Measurements from ENCODE around the gene LSG1.

Gene LSG1

DNA sequence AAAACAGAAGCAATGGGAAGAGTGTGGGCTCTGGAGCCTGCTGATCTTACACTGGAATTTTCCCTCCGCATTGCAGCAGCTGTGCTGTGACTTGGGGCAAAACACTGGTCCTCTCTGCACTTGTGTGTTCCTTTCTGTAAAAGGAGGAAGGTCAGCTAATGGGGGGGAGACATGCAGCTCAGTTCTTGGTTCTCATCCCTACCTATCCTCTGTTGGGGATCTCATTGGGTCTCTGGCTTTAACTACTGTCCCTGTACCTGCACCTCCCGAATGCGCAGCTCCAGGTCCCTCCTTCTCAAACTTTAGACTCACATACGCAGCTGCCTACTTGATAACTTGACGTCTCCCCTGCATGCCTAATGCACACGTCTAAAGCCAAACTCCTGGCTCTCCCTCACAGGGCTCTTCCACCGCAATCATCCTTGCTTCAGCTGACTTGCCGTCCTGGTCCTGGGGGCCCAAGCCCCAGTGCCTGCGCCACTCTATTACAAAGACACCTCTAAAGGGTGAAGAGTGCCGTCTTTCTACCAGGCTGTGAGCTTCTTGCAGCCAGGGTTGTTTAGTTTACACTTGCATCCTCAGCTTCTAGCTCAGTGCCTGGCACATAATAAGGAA, 32.9 kb downstream of the LSG1 start:
- no peak overlapping the region for H3K9ac ChIP-seq (ENCODE audit: low read depth, low read length, poor library complexity, severe bottlenecking)
- no peak overlapping the region for H3K4me3 ChIP-seq (ENCODE audit: low read length, poor library complexity, severe bottlenecking)
- H3K27me3 ChIP-seq (ENCODE audit: insufficient read depth, low read length, poor library complexity, severe bottlenecking): no peaks in the 10 kb centered on the region
- no peaks in the 10 kb centered on the region for H3K9me2 ChIP-seq (replicated peaks; ENCODE audit: low read depth, low read length)
- TF ChIP-seq EZH2phosphoT487 (IDR thresholded peaks at IDR 0.05; ENCODE audit: borderline replicate concordance): no peak
- no peaks in the 10 kb centered on the region for H3K79me2 ChIP-seq (ENCODE audit: insufficient read depth, low read length)
- H3K9me3 ChIP-seq (ENCODE audit: insufficient read depth, low read depth, low read length): no peaks in the 10 kb centered on the region
- no peak overlapping the region for H2AFZ ChIP-seq (ENCODE audit: low read length)
- peaks cover 31% of the 10 kb centered on the region; the same call in 1 of the 2 replicates for H3K36me3 ChIP-seq (ENCODE audit: insufficient read depth, low read length)
- no peaks in the 10 kb centered on the region; the same call in 1 of the 2 replicates for H3F3A ChIP-seq (ENCODE audit: low read depth)
- H3K4me2 ChIP-seq (ENCODE audit: low read depth, low read length, poor library complexity, severe bottlenecking): no peak overlapping the region
- H4K20me1 ChIP-seq (ENCODE audit: insufficient read depth, low read length, poor library complexity, severe bottlenecking): no peaks in the 10 kb centered on the region
- peaks cover 13% of the 10 kb centered on the region for H3K4me1 ChIP-seq (ENCODE audit: insufficient read depth, low read length, poor library complexity, severe bottlenecking)

GRCh38 chr3:194637541-194638400, 34.2 kb downstream of the LSG1 start:
- no peaks in the 10 kb centered on the region for H3K9me3 ChIP-seq (ENCODE audit: insufficient read depth, low read depth, low read length)
- H3K36me3 ChIP-seq (ENCODE audit: insufficient read depth, low read length): peaks cover 19% of the 10 kb centered on the region; the same call in 1 of the 2 replicates
- no peaks in the 10 kb centered on the region for H3K27me3 ChIP-seq (ENCODE audit: insufficient read depth, low read length, poor library complexity, severe bottlenecking)
- H3K4me3 ChIP-seq (ENCODE audit: low read length, poor library complexity, severe bottlenecking): no peak overlapping the region
- peaks cover 1% of the 10 kb centered on the region for H3K79me2 ChIP-seq (ENCODE audit: insufficient read depth, low read length)
- TF ChIP-seq CTCF (conservative IDR thresholded peaks at IDR 0.05; ENCODE audit: low read length): no peak
- no peak for TF ChIP-seq EZH2phosphoT487 (IDR thresholded peaks at IDR 0.05; ENCODE audit: borderline replicate concordance)
- no peaks in the 10 kb centered on the region; the same call in 1 of the 2 replicates for H3F3A ChIP-seq (ENCODE audit: low read depth)
- H3K9me2 ChIP-seq (replicated peaks; ENCODE audit: low read depth, low read length): no peaks in the 10 kb centered on the region
- H2AFZ ChIP-seq (ENCODE audit: low read length): no peak overlapping the region
- peaks cover 18% of the 10 kb centered on the region for H3K4me1 ChIP-seq (ENCODE audit: insufficient read depth, low read length, poor library complexity, severe bottlenecking)
- H3K4me2 ChIP-seq (ENCODE audit: low read depth, low read length, poor library complexity, severe bottlenecking): no peak overlapping the region
- no peak overlapping the region for H3K9ac ChIP-seq (ENCODE audit: low read depth, low read length, poor library complexity, severe bottlenecking)
- H4K20me1 ChIP-seq (ENCODE audit: insufficient read depth, low read length, poor library complexity, severe bottlenecking): no peaks in the 10 kb centered on the region

DNA sequence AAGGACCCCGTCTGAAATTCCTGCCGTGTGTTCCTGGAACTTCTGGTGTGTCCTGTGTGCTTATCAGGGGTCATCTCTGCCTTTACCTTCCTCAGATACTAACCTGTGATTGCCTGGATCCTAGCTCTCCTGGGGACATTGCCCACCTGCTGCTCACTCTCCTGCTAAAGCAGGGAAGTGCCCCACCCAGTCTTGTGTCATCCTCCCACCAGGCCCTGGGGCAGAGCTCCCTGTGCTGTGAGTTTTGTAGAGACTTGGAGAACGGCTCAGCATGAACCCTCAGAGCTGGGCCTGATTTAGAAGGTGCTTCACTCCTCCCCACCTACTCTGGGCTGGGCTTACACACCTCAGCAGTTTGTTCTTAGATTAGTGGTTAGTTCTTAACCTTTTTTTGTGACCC, 34.9 kb downstream of the LSG1 start:
- H3K27me3 ChIP-seq (ENCODE audit: insufficient read depth, low read length, poor library complexity, severe bottlenecking): no peaks in the 10 kb centered on the region
- no peak for TF ChIP-seq CTCF (conservative IDR thresholded peaks at IDR 0.05; ENCODE audit: low read length)
- TF ChIP-seq EZH2phosphoT487 (IDR thresholded peaks at IDR 0.05; ENCODE audit: borderline replicate concordance): no peak
- H3K4me2 ChIP-seq (ENCODE audit: low read depth, low read length, poor library complexity, severe bottlenecking): no peak overlapping the region
- H3K4me1 ChIP-seq (ENCODE audit: insufficient read depth, low read length, poor library complexity, severe bottlenecking): peaks cover 18% of the 10 kb centered on the region
- H4K20me1 ChIP-seq (ENCODE audit: insufficient read depth, low read length, poor library complexity, severe bottlenecking): no peaks in the 10 kb centered on the region
- peaks cover 8% of the 10 kb centered on the region for H3K79me2 ChIP-seq (ENCODE audit: insufficient read depth, low read length)
- no peak overlapping the region for H3K9ac ChIP-seq (ENCODE audit: low read depth, low read length, poor library complexity, severe bottlenecking)
- no peak overlapping the region for H2AFZ ChIP-seq (ENCODE audit: low read length)
- H3F3A ChIP-seq (ENCODE audit: low read depth): no peaks in the 10 kb centered on the region; the same call in 1 of the 2 replicates
- peaks cover 12% of the 10 kb centered on the region; the same call in 1 of the 2 replicates for H3K36me3 ChIP-seq (ENCODE audit: insufficient read depth, low read length)
- no peak overlapping the region for H3K4me3 ChIP-seq (ENCODE audit: low read length, poor library complexity, severe bottlenecking)
- no peaks in the 10 kb centered on the region for H3K9me2 ChIP-seq (replicated peaks; ENCODE audit: low read depth, low read length)
- H3K9me3 ChIP-seq (ENCODE audit: insufficient read depth, low read depth, low read length): no peaks in the 10 kb centered on the region

Measured in Loucy (cell line).